HG02870 (cell line): Measurements from ENCODE around the gene PTCSC3.
"Not testable (repeated sequence)": the region's sequence is repeated elsewhere in the genome, so short reads cannot be mapped to it uniquely, and the experiment has no call there.

Source experiments
- ATAC-seq: cut with Tn5 transposase; IDR thresholded peaks from one replicate; pipeline ENCODE4 v1.9.1; 2021; ENCODE audit warnings: mild to moderate bottlenecking, moderate library complexity; ENCODE audit not compliant: unreplicated experiment

PTCSC3 gene

DNA sequence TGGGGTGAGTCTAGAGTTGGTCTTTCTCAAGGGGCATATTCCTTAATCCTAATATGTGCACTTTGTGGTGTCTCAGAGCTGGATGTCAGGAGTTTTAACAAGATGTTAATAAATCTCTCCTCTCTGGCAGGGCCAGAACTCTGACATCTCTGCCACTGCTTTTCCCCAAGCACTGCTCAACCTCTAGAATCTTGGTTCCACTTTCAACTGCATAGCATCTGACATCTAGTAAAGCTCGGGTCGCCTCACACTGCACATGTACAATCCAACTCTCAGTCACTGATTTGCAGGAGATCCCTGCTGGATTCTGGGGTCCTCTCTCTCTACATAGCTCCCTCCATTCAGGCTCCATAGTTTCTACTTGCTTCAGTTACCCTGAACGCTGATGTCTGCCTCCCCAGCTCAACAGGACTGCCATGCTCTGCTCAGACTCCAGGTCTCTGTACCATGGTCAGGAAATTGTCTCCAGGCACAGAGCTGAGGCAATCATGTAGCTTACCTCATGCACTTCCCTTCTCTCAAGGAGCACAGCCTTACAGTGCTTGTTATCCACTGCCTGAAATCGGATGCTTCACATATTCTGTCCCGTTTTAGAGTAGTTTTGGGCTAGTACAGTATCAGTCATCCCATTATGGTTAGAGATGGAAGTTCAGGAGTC lies 1.6 kb downstream of the PTCSC3 start:
- ATAC-seq: no peak

GRCh38 chr14:36173161-36173560 lies 3.4 kb downstream of the PTCSC3 start:
- ATAC-seq: no peak

DNA sequence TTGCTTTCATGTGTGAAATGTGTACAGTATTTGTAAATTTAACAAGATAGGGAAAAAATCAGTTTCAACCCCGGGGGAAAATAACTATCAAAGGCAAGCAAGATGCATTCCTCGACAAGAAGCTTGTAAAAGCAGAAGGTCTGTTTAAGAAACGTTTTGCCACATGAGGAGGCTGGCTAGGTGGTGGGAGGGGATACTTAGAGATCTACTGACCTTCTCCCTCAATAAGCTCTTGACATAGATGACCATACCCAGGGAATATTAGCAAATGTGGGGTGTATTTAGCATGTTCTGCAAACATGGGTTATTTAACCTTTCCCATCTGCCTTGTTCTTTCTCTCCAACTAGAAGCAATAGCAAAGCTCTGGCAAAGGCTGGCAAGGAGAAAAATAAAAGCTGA lies 4.9 kb downstream of the PTCSC3 start:
- no peak for ATAC-seq

GRCh38 chr14:36167431-36167830 lies 9.1 kb downstream of the PTCSC3 start:
- no peak for ATAC-seq

DNA sequence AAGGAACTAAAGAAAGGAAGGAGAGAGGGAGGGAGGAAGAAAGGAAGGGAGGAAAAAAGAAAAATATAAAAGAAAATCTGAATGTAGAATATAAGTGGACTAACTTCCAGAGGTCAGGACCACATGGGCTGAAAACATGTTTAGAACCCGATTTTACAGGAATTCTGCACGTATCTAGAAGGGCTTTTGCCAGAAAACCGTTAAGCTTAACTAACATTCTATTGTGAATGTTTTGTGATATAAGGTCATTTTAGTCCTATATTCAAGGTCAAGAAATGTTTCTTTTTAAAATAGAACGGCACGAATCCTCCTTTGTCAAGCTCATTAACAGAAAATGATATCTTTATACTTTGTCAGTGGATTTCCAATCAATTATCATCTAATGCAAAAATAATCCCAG lies 13.1 kb downstream of the PTCSC3 start:
- no peak for ATAC-seq

DNA sequence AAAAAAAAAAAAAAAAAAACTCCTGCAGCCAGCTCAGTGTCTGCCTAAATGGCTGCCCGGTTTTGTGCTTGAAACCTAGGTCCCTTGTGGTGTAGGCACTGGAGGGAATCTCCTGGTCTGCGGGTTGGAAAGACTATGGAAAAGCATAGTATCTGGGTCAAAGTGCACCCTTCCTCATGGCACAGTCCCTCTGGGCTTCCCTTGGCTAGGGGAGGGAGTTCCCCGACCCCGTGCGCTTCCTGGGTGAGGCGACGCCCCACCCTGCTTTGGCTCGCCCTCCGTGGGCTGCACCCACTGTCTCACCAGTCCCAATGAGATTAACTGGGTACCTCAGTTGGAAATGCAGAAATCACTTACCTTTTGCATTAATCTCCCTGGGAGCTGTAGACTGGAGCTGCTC lies 14.3 kb downstream of the PTCSC3 start:
- ATAC-seq: no peak

DNA sequence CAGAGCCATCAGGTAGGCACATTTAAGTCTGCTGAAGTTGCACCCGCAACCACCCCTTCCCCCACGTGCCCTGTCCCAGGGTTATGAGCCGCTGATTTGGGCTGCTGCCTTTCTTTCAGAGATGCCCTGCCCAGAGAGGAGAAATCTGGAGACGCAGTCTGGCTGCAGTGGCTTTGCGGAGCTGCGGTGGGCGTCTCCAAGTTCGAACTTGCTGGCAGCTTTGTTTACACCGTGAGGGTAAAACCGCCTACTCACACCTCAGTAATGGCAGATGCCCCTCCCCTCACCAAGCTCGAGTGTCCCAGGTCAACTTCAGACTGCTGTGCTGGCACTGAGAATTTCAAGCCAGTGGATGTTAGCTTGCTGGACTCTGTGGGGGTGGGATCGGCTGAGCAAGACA lies 14.7 kb downstream of the PTCSC3 start:
- no peak for ATAC-seq

GRCh38 chr14:36151335-36151734 lies 25.2 kb downstream of the PTCSC3 start:
- no peak for ATAC-seq

DNA sequence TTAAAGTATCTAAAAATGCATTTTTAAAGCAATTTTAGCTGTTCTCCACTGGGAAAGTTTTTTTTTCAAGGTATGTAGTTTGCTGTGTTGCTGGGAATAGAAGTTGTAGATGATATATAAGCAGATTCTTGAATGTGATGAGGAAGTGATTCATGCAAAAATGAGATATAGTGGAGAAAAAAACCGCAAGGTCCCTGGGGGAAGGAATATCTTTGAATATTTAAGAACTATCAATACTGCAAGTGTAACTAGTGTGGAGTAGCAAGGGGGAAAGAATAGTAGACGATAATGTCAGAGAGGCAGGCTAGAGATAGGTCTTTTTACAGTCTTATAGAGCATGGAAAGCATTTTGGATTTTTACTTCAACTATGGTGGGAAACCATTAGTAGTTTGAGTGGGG lies 42.5 kb downstream of the PTCSC3 start:
- ATAC-seq: no peak

DNA sequence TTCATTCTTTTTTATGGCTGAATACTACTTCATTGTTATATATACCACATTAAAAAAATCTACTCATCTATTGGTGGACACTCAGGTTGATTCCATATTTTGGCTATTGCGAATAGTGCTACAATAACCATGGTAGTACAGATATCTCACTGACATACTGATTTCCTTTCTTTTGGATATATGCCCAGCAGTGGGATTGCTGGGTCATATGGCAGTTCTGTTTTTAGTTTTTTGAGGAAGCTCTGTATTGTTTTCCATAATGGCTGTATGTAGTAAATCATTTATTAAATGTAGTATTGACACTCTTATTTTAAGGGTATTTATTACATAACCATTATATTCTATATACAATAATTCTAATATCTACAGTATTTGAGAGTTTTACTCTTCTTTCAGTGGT lies 43.7 kb downstream of the PTCSC3 start:
- no peak for ATAC-seq

GRCh38 chr14:36130186-36130585 lies 46.3 kb downstream of the PTCSC3 start:
- ATAC-seq: no peak

- no peak for ATAC-seq
Measured at GRCh38 chr14:36129181-36129580, 47.3 kb downstream of the PTCSC3 start.

DNA sequence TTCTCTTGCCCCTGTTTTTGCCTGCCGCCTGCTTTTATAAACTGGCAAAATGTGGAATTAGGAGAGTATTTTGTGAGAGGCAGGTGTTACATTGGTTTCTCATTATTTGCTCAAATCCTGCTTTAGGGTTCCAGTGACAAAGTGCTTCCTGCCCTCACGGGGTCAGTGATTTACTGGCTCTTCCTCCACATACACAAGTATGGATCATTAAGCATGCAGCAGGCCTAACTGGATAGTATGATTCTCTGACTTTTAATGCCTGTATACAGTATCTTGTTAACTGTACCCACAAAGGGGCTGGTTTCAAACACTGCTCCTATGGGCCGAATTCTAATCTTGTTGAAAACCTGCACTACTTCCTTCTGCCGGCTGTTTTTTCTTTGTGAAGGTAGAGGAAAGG lies 63.2 kb downstream of the PTCSC3 start:
- ATAC-seq: no peak

DNA sequence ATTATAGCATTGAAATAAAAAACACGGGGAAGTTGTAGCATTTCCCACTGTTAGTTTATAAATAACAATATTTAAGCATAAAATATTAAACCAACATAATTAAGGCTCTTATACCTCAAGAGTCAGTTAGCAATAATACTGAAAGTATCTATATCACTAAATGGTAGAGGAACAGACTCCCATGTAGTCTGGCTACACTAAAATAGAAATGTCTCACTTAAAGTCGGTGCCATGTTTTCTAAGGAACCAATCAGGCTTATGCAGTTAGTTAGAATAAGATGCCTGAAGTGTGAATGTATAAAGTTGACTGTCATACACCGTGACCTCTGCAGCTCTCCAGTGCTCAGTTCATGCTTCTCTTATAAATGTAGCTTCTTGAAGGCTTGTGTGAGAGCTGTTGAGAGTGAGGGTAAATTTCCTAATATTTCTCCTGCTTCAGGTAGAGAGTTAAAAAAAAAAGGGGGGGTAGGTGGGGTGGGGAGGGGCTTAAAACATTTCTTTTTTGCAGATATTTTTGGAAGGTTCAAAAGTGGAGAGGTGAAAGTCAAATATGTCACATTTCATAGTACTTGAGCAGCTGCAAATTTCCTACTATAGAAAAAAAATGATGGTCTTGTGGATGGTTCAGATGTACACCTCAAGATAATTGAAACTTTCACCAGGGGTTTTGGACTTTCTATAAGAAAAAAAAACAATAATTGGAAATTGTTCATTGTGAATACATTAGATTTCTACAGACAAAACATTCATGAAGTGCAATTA lies 64.5 kb downstream of the PTCSC3 start:
- ATAC-seq: peak; percentile 80

- ATAC-seq: no peak
Measured at GRCh38 chr14:36105401-36105800, 71.1 kb downstream of the PTCSC3 start.

DNA sequence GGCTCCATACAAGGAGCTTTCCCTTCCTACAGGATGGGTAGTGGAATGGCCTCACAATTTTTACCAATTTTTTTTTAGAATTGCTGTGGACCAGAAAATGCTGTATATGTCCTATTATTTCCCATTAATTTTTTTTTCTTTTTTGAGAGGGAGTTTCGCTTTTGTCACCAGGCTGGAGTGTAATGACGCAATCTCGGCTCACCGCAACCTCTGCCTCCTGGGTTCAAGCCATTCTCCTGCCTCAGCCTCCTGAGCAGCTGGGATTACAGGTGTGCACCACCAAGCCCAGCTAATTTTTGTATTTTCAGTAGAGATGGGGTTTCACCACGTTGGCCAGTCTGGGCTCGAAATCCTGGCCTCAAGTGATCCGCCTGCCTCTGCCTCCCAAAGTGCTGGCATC lies 72.3 kb downstream of the PTCSC3 start:
- ATAC-seq: not testable (repeated sequence)

- no peak for ATAC-seq
Measured at GRCh38 chr14:36099619-36100018, 76.9 kb downstream of the PTCSC3 start.

GRCh38 chr14:36097356-36097755 lies 79.2 kb downstream of the PTCSC3 start:
- ATAC-seq: no peak

- ATAC-seq: no peak
Measured at GRCh38 chr14:36096090-36096489, 80.4 kb downstream of the PTCSC3 start.

DNA sequence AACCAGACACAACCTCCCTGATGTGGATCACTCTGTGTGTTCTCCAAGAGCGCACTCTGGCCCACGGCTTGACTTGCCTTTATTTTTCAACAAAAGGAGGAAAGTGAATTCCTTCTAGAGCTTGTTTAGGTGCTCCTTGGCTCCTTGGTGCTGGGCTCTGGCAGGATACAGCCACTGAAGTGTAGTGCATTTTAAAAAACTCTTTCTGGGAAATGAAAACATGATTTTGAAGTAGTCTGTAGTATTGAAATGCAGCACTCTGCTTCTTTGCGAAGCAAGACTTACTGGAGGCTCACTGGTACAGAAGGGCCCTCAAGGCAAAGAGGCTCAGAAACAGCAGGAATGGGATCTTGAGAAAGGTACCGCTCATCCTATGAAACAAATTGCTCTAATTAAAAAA lies 81.6 kb downstream of the PTCSC3 start:
- no peak for ATAC-seq

DNA sequence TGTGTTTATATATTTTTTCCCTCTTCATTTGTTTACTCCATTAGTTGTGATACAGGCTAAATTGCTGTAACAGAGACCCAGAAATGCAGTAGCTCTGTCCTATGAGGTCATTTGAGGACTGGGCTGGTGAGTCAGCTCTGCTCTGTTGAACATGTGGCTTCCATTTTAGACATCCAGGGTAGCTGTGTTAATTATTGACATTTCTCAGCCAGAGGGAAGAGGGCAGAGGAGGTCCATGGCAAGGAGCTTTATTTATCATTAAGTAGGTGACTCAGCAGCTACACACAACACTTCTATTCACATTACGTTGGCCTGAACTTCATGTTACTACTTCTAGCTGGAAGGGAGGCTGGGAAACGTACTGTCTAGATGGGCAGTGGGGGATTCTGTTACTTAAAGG lies 85.4 kb downstream of the PTCSC3 start:
- no peak for ATAC-seq

- no peak for ATAC-seq
Measured at GRCh38 chr14:36087411-36087810, 89.1 kb downstream of the PTCSC3 start.
